ENCODE data around the gene CEP85. TPM values are rescaled to one million over a fixed set of nuclear protein-coding genes. Genes with fewer than 3 reads are reported as not detected.
A peak's percentile ranks its signal among the peaks of the same experiment; 100 is the strongest.

Gene CEP85
- total RNA-seq, 1 donor from 2014 or later = 46.6 TPM

- Mint-ChIP-seq H3K4me1 (peaks cover 15% of the 10 kb centered on the region), H3K27ac (ENCODE audit: unreplicated experiment) (no peak overlapping the region), H3K27me3 (ENCODE audit: low read depth) (no peaks in the 10 kb centered on the region), H3K9me3 (no peaks in the 10 kb centered on the region), H3K4me3 (no peak overlapping the region), H3K36me3 (ENCODE audit: low read depth) (no peaks in the 10 kb centered on the region)
- no peak for DNase-seq (ENCODE audit: low read depth, low spot score)
- TF ChIP-seq CTCF (conservative IDR thresholded peaks at IDR 0.05) = no peak
Observed at GRCh38 chr1:26320896-26321295, 86.9 kb downstream of the CEP85 start.

GRCh38 chr1:26321315-26322041 is 87.5 kb downstream of the CEP85 start:
- peak; percentile 98 for DNase-seq (ENCODE audit: low read depth, low spot score)
- Mint-ChIP-seq H3K36me3 (ENCODE audit: low read depth) (no peaks in the 10 kb centered on the region), H3K9me3 (no peaks in the 10 kb centered on the region), H3K27ac (ENCODE audit: unreplicated experiment) (peak overlapping the region; percentile 76), H3K4me3 (no peak overlapping the region), H3K27me3 (ENCODE audit: low read depth) (no peaks in the 10 kb centered on the region), H3K4me1 (peaks cover 11% of the 10 kb centered on the region)
- peak; percentile 90 for TF ChIP-seq CTCF (conservative IDR thresholded peaks at IDR 0.05)

GRCh38 chr1:26322042-26322331 is 88.0 kb downstream of the CEP85 start:
- H3K4me1 Mint-ChIP-seq = peaks cover 11% of the 10 kb centered on the region
- no peak for DNase-seq (ENCODE audit: low read depth, low spot score)
- H3K36me3 Mint-ChIP-seq (ENCODE audit: low read depth) = no peaks in the 10 kb centered on the region
- H3K4me3 Mint-ChIP-seq = no peak overlapping the region
- no peak for TF ChIP-seq CTCF (conservative IDR thresholded peaks at IDR 0.05)
- H3K27ac Mint-ChIP-seq (ENCODE audit: unreplicated experiment) = no peak overlapping the region
- no peaks in the 10 kb centered on the region for H3K9me3 Mint-ChIP-seq
- no peaks in the 10 kb centered on the region for H3K27me3 Mint-ChIP-seq (ENCODE audit: low read depth)

- Mint-ChIP-seq H3K9me3 (no peaks in the 10 kb centered on the region), H3K4me1 (peaks cover 5% of the 10 kb centered on the region), H3K27me3 (ENCODE audit: low read depth) (no peaks in the 10 kb centered on the region), H3K27ac (ENCODE audit: unreplicated experiment) (no peak overlapping the region), H3K4me3 (no peak overlapping the region), H3K36me3 (ENCODE audit: low read depth) (no peaks in the 10 kb centered on the region)
- no peak for TF ChIP-seq CTCF (conservative IDR thresholded peaks at IDR 0.05)
- no peak for DNase-seq (ENCODE audit: low read depth, low spot score)
Observed at GRCh38 chr1:26323382-26323781, 89.4 kb downstream of the CEP85 start.

- TF ChIP-seq CTCF (conservative IDR thresholded peaks at IDR 0.05) = no peak
- no peaks in the 10 kb centered on the region for H3K27me3 Mint-ChIP-seq (ENCODE audit: low read depth)
- H3K4me3 Mint-ChIP-seq = no peak overlapping the region
- no peak for DNase-seq (ENCODE audit: low read depth, low spot score)
- H3K4me1 Mint-ChIP-seq = peaks cover 5% of the 10 kb centered on the region
- no peaks in the 10 kb centered on the region for H3K36me3 Mint-ChIP-seq (ENCODE audit: low read depth)
- no peak overlapping the region for H3K27ac Mint-ChIP-seq (ENCODE audit: unreplicated experiment)
- no peaks in the 10 kb centered on the region for H3K9me3 Mint-ChIP-seq
Observed at GRCh38 chr1:26324550-26324949, 90.5 kb downstream of the CEP85 start.
